G401 (cell line): ENCODE data around the gene ABHD17A. TPM values are rescaled to one million over a fixed set of nuclear protein-coding genes. Genes with fewer than 3 reads are reported as not detected.

Experiments used
- DNase-seq: peaks from one replicate; pipeline ENCODE4 v3.0.0-alpha.2; 2015; ENCODE audit warnings: low spot score
- in situ Hi-C: cut with HindIII; loops from 2 replicates; pipeline ENCODE4 v1.10.0; 2016; ENCODE audit warnings: low sequenced_read_pairs, mixed read lengths
- total RNA-seq: library from RNA; depleted of rRNA; stranded (reverse); fragments of >200 nt; shearing (Covaris generic); gene quantifications from 2 replicates; pipeline ENCODE4 v1.2.3, GENCODE V29; 2014

ABHD17A gene
- total RNA-seq, 1 experiment from 2014 or later: 94.4 TPM

GRCh38 chr19:1871630-1872029, 13.7 kb downstream of the ABHD17A start:
- in situ Hi-C loops: no loop called here
- DNase-seq: no peak

- DNase-seq: no peak
- in situ Hi-C loops: no loop called here
Measured at GRCh38 chr19:1871140-1871597, 14.1 kb downstream of the ABHD17A start.

- no peak for DNase-seq
- in situ Hi-C loops: no loop called here
Measured at GRCh38 chr19:1868971-1869370, 16.3 kb downstream of the ABHD17A start.

GRCh38 chr19:1867349-1867724, 18.0 kb downstream of the ABHD17A start:
- no peak for DNase-seq
- in situ Hi-C loops: no loop called here

GRCh38 chr19:1866693-1867348, 18.5 kb downstream of the ABHD17A start:
- in situ Hi-C loops: no loop called here

GRCh38 chr19:1865172-1866010, 19.9 kb downstream of the ABHD17A start:
- in situ Hi-C loops: no loop called here
- no peak for DNase-seq

More at GRCh38 chr19:1866693-1867348, 18.5 kb downstream of the ABHD17A start:
- no peak for DNase-seq

GRCh38 chr19:1864480-1865171, 20.7 kb downstream of the ABHD17A start:
- in situ Hi-C loops: no loop called here
- DNase-seq: peak; percentile 35

DNA sequence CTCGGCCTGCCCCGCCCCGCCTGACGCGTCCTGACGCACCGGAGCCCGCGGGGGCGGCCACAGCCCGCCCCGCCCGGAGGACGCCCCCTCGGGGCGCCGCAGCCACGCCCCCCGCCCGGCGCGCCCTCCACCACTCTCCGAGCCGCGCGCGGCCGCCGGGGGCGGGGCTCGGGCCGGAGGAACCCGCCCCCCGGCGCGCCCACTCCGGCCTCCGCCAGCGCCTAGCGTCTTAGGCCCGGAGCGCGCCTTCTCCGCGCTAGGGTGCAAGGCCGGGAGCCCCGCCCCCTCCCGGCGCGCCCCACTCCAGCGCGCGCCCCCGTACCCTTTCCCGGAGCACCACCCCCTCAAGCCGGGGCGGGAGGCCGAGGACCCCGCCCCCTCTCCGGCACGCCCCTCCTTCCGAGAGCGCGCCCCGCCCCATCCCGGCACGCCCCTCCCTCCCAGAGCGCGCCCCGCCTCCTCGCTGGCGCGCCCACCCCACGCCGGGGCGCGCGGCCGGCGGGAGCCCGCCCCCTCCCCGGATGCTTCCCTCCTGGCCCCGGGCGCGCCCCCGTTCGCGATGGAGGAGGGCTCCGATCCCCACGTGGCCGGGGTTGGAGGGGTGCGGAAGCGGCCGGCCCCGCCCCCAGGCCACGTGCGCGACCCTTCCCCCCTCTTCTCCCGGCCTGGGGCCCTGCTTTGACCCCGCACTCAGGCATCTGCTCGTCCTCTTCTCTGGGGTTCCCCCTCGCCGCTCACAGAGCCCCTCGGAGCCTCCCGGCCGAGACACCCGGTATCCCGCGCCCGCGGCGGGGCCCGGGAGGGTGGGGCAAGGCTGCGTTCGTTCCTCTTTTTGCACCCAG, 21.4 kb downstream of the ABHD17A start:
- peak; percentile 70 for DNase-seq
- in situ Hi-C loops: no loop called here

DNA sequence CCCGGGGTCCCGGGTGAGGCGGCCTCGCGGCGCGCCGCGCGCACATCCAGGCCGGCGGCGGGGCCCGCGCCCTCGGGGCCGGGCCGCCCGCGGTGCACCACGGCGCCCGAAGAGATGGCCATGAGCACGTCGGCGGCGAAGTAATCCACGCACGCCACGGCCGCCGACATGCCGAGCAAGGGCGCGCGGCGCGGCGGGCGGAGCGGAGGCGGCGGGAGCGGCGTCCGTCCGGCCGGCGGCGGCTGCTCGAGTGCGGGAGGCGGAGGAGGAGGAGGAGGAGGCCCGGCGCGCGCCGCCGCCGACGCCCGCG, 22.0 kb downstream of the ABHD17A start, which contains the start of gene KLF16:
TSS of gene KLF16 (minus strand) at position 252 of the 310 bp plus-strand sequence. CDS start at position 170, 82 bp downstream.
- DNase-seq: no peak
- in situ Hi-C loops: no loop called here

- DNase-seq: no peak
- in situ Hi-C loops: no loop called here
Measured at GRCh38 chr19:1862424-1863327, 22.6 kb downstream of the ABHD17A start.

GRCh38 chr19:1862068-1862423, 23.2 kb downstream of the ABHD17A start:
- DNase-seq: no peak
- in situ Hi-C loops: no loop called here

DNA sequence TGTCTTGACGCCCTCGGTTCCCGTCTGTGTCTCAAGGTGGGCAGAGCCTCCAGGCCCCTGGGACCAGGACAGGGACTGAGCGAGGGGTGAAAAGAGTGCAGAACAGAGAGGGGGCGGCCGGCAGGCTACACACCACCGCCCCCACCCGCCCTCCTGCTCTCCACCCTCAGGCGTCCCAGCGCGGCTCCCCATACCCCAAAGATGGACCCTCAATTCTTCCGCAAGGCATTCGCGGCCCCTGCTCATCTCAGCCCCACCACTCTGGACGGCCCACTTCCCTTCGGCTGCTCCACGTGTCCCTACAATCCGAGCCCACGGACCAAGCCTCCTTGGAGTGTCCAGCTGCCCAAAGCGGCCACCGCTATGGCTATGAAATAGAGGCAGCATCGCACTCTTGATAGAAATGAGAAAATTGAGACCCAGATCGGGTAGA, 23.7 kb downstream of the ABHD17A start:
- DNase-seq: peak; percentile 34
- in situ Hi-C loops: no loop called here

GRCh38 chr19:1860821-1861598, 24.3 kb downstream of the ABHD17A start:
- peak; percentile 27 for DNase-seq
- in situ Hi-C loops: no loop called here

GRCh38 chr19:1860042-1860775, 25.1 kb downstream of the ABHD17A start:
- peak; percentile 63 for DNase-seq
- in situ Hi-C loops: no loop called here

- no peak for DNase-seq
- in situ Hi-C loops: no loop called here
Measured at GRCh38 chr19:1859331-1859781, 25.9 kb downstream of the ABHD17A start.

- in situ Hi-C loops: no loop called here
- no peak for DNase-seq
Measured at GRCh38 chr19:1858412-1859081, 26.7 kb downstream of the ABHD17A start.
